K562 (cell line): Measurements from ENCODE around the gene DVL2. TPM values are rescaled to one million over a fixed set of nuclear protein-coding genes. Genes with fewer than 3 reads are reported as not detected.

Experiments used
- DEAF1 ChIP-seq: fragments of 450-650 bp; formaldehyde crosslinking; IDR thresholded peaks from 2 replicates; pipeline ENCODE4 v1.4.0; 2020; ENCODE audit warnings: mild to moderate bottlenecking, moderate library complexity
- DNMT1 ChIP-seq: fragments of 450-650 bp; IDR thresholded peaks from 2 replicates; pipeline ENCODE4 v1.6.1; 2016; ENCODE audit warnings: antibody characterized with exemption, mild to moderate bottlenecking
- ERF ChIP-seq: fragments of 450-650 bp; formaldehyde crosslinking; IDR thresholded peaks from 2 replicates; pipeline ENCODE4 v1.4.0; 2020; ENCODE audit warnings: mild to moderate bottlenecking, mixed read lengths
- FOS ChIP-seq: IDR thresholded peaks from 3 replicates; pipeline ENCODE4 v1.6.1; 2011; ENCODE audit not compliant: insufficient read length; ENCODE audit errors: extremely low read depth
- FOXA3 ChIP-seq, 2 experiments: fragments of 450-650 bp in 1 of 2; sonication (generic) in 1 of 2; formaldehyde crosslinking; IDR thresholded peaks in 1 of 2; conservative IDR thresholded peaks in 1 of 2; 2 replicates each; pipeline versions ENCODE4 v1.4.0 to v1.8.0; 2020 to 2022; ENCODE audit warnings: mild to moderate bottlenecking in 2 of 2, missing genetic modification reagents in 1 of 2
- LARP7 ChIP-seq: fragments of 450-650 bp; IDR thresholded peaks from 2 replicates; pipeline ENCODE4 v1.6.1; 2016
- MAFK ChIP-seq: IDR thresholded peaks from 2 replicates; pipeline ENCODE4 v1.6.1; 2011; ENCODE audit warnings: low read length, improper control_type of control experiment
- MAZ ChIP-seq, 2 experiments: fragments of 450-650 bp in 1 of 2; sonication (generic) in 1 of 2; formaldehyde crosslinking; IDR thresholded peaks in 1 of 2; conservative IDR thresholded peaks in 1 of 2; 2 replicates each; pipeline versions ENCODE4 v1.4.0 to v1.5.0; 2020; ENCODE audit warnings: mild to moderate bottlenecking in 1 of 2, missing genetic modification reagents in 1 of 2
- MTA3 ChIP-seq: fragments of 450-650 bp; formaldehyde crosslinking; IDR thresholded peaks from 2 replicates; pipeline ENCODE4 v1.6.1; 2017; ENCODE audit warnings: mild to moderate bottlenecking, borderline replicate concordance
- MTF1 ChIP-seq: fragments of 250-450 bp; sonication (Bioruptor Pico); IDR thresholded peaks from 2 replicates; pipeline ENCODE4 v1.9.0; 2021; ENCODE audit warnings: moderate library complexity, mild to moderate bottlenecking, inconsistent platforms, borderline replicate concordance
- NONO ChIP-seq, 2 experiments: fragments of 200-400 bp in 1 of 2; fragments of 450-650 bp in 1 of 2; formaldehyde crosslinking in 1 of 2; IDR thresholded peaks; 2 replicates each; pipeline ENCODE4 v1.6.1; 2017; ENCODE audit warnings: low read depth in 2 of 2, mild to moderate bottlenecking in 2 of 2, moderate library complexity in 2 of 2, low read length in 1 of 2
- OTX1 ChIP-seq: fragments of 450-650 bp; formaldehyde crosslinking; IDR thresholded peaks from 2 replicates; pipeline ENCODE4 v1.4.0; 2022; ENCODE audit warnings: mild to moderate bottlenecking
- POLR2H ChIP-seq: IDR thresholded peaks from 2 replicates; pipeline ENCODE4 v1.6.1; 2016; ENCODE audit warnings: missing genetic modification characterization, low read depth, mild to moderate bottlenecking, control low read depth, missing compliant biosample characterization, moderate library complexity
- RBBP5 ChIP-seq: fragments of 200-600 bp; sonication (generic); IDR thresholded peaks from 2 replicates; pipeline ENCODE4 v1.6.1; 2012; ENCODE audit warnings: borderline replicate concordance, mild to moderate bottlenecking, low read length, control low read depth, inconsistent platforms; ENCODE audit not compliant: insufficient read depth, poor library complexity, severe bottlenecking
- RBM34 ChIP-seq: fragments of 200-400 bp; formaldehyde crosslinking; IDR thresholded peaks from 2 replicates; pipeline ENCODE4 v1.6.1; 2018; ENCODE audit warnings: low read length, borderline replicate concordance; ENCODE audit not compliant: insufficient read depth
- RCOR1 ChIP-seq, 2 experiments: IDR thresholded peaks; 2 replicates each; pipeline ENCODE4 v1.6.1; 2012; ENCODE audit warnings: low read depth in 2 of 2, low read length in 2 of 2, borderline replicate concordance in 1 of 2, improper control_type of control experiment in 1 of 2
- SIN3A ChIP-seq, 2 experiments: fragments of 150-350 bp in 1 of 2; IDR thresholded peaks; 2 replicates each; pipeline ENCODE4 v1.6.1; 2011 to 2016; ENCODE audit warnings: borderline replicate concordance in 2 of 2, low read depth in 2 of 2, low read length in 2 of 2, mild to moderate bottlenecking in 2 of 2, moderate library complexity in 2 of 2; ENCODE audit not compliant: control insufficient read depth in 1 of 2
- ZFPM2 ChIP-seq: fragments of 250-450 bp; sonication (Bioruptor Pico); IDR thresholded peaks from 2 replicates; pipeline ENCODE4 v1.5.1; 2022; ENCODE audit warnings: mild to moderate bottlenecking
- ZHX1 ChIP-seq: fragments of 150-350 bp; conservative IDR thresholded peaks from 2 replicates; pipeline ENCODE4 v1.6.1; 2014; ENCODE audit warnings: low read length
- ZNF23 ChIP-seq: fragments of 250-450 bp; sonication (Bioruptor Pico); IDR thresholded peaks from 2 replicates; pipeline ENCODE4 v1.4.0; 2020; ENCODE audit warnings: mild to moderate bottlenecking
- ZNF263 ChIP-seq: sonication (generic); formaldehyde crosslinking; IDR thresholded peaks from 2 replicates; pipeline ENCODE4 v1.8.0; 2022; ENCODE audit warnings: mild to moderate bottlenecking, missing genetic modification reagents, borderline replicate concordance
- ZNF561 ChIP-seq: fragments of 450-650 bp; formaldehyde crosslinking; conservative IDR thresholded peaks from 2 replicates; pipeline ENCODE4 v1.4.0; 2020; ENCODE audit warnings: mild to moderate bottlenecking, moderate library complexity
- ZNF699 ChIP-seq: fragments of 250-450 bp; sonication (Bioruptor Pico); IDR thresholded peaks from 2 replicates; pipeline ENCODE4 v1.8.0; 2021; ENCODE audit warnings: mild to moderate bottlenecking, moderate library complexity; ENCODE audit not compliant: insufficient replicate concordance
- polyA plus RNA-seq, 8 experiments: library from polyadenylated mRNA; depleted of rRNA in 4 of 8; stranded (reverse) in 5 of 8; unstranded in 3 of 8; fragments of >200 nt; fragmentation: Nextera tagmentation in 2 of 8; fragmentation: Illumina TruSeq in 1 of 8; extraction: Ambion mirVana in 2 of 8; extraction: Trizol in 1 of 8; gene quantifications; 2 replicates each; pipeline versions ENCODE4 v1.2.1 to v1.2.3, GENCODE V29; 2011 to 2014; ENCODE audit warnings: inconsistent platforms in 1 of 8, missing spikeins in 1 of 8
- total RNA-seq, 7 experiments: library from RNA; depleted of rRNA in 6 of 7; stranded (reverse); fragments of >200 nt in 6 of 7; fragmentation: Illumina TruSeq in 2 of 7; extraction: Trizol in 2 of 7; gene quantifications; 2 replicates each; pipeline versions ENCODE4 v1.2.1 to v1.2.3, GENCODE V29; 2011 to 2021; ENCODE audit warnings: low replicate concordance in 1 of 7

The DVL2 gene
- total and polyA plus RNA-seq, 9 of the 15 experiments (the other 6 are each of a cell fraction or from before 2014, with no cell fraction given), result 1.3 to 49.5 (median 24.3) TPM

GRCh38 chr17:7234083-7234951 is at the start of gene DVL2 (continued):
- TF ChIP-seq MTF1 (CRISPR knock-in tag), result no peak
- TF ChIP-seq ZNF263, result no peak
- TF ChIP-seq OTX1 (CRISPR knock-in tag), result peak; percentile 93
- TF ChIP-seq SIN3A (IDR thresholded peaks at IDR 0.05; ENCODE audit: borderline replicate concordance in 2 of 2, control insufficient read depth in 1 of 2, low read depth in 2 of 2, low read length in 2 of 2), result peak in 1 of 2 experiments; percentile 95; a peak in 1 of 4 replicates
- no peak for TF ChIP-seq NONO (IDR thresholded peaks at IDR 0.05; ENCODE audit: low read depth in 2 of 2, low read length in 1 of 2)
- TF ChIP-seq LARP7, result no peak
- TF ChIP-seq ZFPM2, result peak; percentile 89
- TF ChIP-seq DEAF1 (CRISPR knock-in tag), result peak; percentile 43; the same call in 1 of the 2 replicates
- TF ChIP-seq ZNF23, result no peak
- no peak for TF ChIP-seq ZNF561 (CRISPR knock-in tag)
- TF ChIP-seq ZHX1, result no peak
- peak; percentile 86 to 95 for TF ChIP-seq MAZ (CRISPR knock-in tag; conservative IDR thresholded peaks at IDR 0.05 in 1 of 2, IDR thresholded peaks at IDR 0.05 in 1 of 2)
- no peak for TF ChIP-seq ZNF699 (CRISPR knock-in tag)
- no peak; the same call in 1 of the 2 replicates for TF ChIP-seq MAFK
- peak; percentile 96 for TF ChIP-seq ERF (CRISPR knock-in tag)
- peak; percentile 91 for TF ChIP-seq FOS
- TF ChIP-seq DNMT1, result peak; percentile 26; the same call in 1 of the 2 replicates
- peak in 1 of 2 experiments; percentile 73; a peak in 1 of 4 replicates for TF ChIP-seq RCOR1 (IDR thresholded peaks at IDR 0.05; ENCODE audit: borderline replicate concordance in 1 of 2, low read depth in 2 of 2, low read length in 2 of 2)
- TF ChIP-seq MTA3, result peak; percentile 85; the same call in 1 of the 2 replicates
- TF ChIP-seq RBBP5, result peak; percentile 24
- TF ChIP-seq POLR2H (tag), result peak; percentile 71
- no peak for TF ChIP-seq RBM34
- no peak for TF ChIP-seq FOXA3 (CRISPR knock-in tag; conservative IDR thresholded peaks at IDR 0.05 in 1 of 2, IDR thresholded peaks at IDR 0.05 in 1 of 2)
